Ishikawa (cell line): ENCODE data around the gene IGFL2.

Experiments used
- EGR1 ChIP-seq: IDR thresholded peaks from 2 replicates; pipeline ENCODE4 v1.6.1; 2012
- EP300 ChIP-seq: IDR thresholded peaks from 2 replicates; pipeline ENCODE4 v1.6.1; 2012; ENCODE audit warnings: borderline replicate concordance
- RAD21 ChIP-seq: IDR thresholded peaks from 2 replicates; pipeline ENCODE4 v1.6.1; 2012; ENCODE audit warnings: low read depth
- TAF1 ChIP-seq: IDR thresholded peaks from 2 replicates; pipeline ENCODE4 v1.6.1; 2012; ENCODE audit warnings: low read depth, mild to moderate bottlenecking
- TEAD4 ChIP-seq: IDR thresholded peaks from 2 replicates; pipeline ENCODE4 v1.6.1; 2012
- YY1 ChIP-seq: IDR thresholded peaks from 2 replicates; pipeline ENCODE4 v1.6.1; 2012; ENCODE audit warnings: low read depth

DNA sequence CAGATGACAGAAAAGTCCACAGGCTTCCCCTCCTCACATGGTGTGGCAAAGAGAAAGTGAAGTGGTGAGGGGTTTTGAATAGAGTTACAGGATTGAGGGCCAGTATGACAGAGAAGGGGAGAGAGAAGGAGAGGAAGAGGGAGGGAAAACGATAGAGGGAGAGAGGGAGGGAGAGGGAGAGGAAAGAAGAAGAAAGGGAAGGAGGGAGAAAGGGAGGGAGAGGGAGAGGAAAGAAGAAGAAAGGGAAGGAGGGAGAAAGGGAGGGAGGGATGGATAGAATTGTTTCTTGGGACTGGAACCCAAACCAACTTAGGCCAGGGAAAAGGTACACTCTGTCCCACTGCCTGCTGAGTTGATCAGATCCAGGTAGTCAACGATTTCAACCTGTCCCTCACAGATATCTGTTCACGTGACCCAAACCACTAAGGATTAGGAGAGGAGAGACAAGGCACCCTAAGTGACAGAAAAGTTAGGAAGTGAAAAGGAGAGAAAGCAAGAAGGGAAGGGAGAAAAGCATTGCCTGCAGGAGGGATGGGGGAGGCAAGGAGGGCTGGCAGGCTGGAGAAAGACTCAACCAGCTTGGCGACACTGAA, 15.4 kb upstream of the IGFL2 start:
- TF ChIP-seq RAD21 = no peak
- TF ChIP-seq YY1 = no peak
- TF ChIP-seq EGR1 = no peak
- no peak for TF ChIP-seq TAF1
- no peak for TF ChIP-seq EP300
- TF ChIP-seq TEAD4 = no peak
